ENCODE data around the gene AK4.

DNA sequence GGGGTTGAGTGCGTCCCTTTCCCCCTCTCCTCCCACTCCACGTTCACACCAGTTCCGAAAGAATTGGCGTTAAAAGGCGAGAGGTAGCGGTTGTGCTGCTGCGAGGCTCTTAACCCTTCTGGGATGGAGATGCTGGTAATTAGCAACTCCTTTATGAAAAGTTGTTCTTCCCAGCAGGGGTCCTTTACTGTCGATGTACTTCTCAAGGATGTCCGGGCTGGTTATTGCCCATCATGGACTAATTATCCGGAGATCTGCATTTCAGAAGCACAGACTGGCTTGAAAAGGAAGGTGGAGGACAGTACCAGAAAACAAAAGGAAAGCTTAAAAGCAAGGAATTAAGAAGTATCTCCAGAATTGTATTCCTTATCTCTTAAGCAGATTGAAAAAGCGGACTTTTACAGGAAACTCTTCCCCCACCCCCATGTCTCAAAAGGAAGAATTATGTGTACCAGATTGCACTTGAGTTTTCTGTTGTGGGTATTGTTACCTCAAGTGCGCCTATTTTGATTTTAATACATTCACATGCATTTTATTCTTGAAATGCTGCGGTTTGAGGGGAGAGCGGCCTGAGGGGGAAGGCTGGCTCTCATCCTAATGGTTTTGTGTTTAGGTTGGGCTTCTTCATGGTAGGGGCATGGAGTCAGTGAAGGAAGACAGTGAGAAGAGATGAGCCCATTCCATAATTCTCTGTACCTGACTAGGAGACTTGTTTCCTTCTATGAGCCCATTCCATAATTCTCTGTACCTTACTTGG is 1.5 kb downstream of the AK4 start:
- TF ChIP-seq POLR2AphosphoS5 (IDR thresholded peaks at IDR 0.05) (no peak), POLR2A (IDR thresholded peaks at IDR 0.05) (no peak), EP300 (IDR thresholded peaks at IDR 0.05) (no peak)
- TF ChIP-seq, protein P1, sequence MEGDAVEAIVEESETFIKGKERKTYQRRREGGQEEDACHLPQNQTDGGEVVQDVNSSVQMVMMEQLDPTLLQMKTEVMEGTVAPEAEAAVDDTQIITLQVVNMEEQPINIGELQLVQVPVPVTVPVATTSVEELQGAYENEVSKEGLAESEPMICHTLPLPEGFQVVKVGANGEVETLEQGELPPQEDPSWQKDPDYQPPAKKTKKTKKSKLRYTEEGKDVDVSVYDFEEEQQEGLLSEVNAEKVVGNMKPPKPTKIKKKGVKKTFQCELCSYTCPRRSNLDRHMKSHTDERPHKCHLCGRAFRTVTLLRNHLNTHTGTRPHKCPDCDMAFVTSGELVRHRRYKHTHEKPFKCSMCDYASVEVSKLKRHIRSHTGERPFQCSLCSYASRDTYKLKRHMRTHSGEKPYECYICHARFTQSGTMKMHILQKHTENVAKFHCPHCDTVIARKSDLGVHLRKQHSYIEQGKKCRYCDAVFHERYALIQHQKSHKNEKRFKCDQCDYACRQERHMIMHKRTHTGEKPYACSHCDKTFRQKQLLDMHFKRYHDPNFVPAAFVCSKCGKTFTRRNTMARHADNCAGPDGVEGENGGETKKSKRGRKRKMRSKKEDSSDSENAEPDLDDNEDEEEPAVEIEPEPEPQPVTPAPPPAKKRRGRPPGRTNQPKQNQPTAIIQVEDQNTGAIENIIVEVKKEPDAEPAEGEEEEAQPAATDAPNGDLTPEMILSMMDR (IDR thresholded peaks at IDR 0.05) = no peak

Measured in gastroesophageal sphincter (tissue), 3 donors.